HepG2 (cell line): Measurements from ENCODE around the gene APOC4. TPM values are rescaled to one million over a fixed set of nuclear protein-coding genes. Genes with fewer than 3 reads are reported as not detected.
"Not testable (repeated sequence)": the region's sequence is repeated elsewhere in the genome, so short reads cannot be mapped to it uniquely, and the experiment has no call there.

Source experiments
- AGO2 ChIP-seq: fragments of 200-400 bp; formaldehyde crosslinking; optimal IDR thresholded peaks from 2 replicates; pipeline ENCODE3; 2017; ENCODE audit warnings: mild to moderate bottlenecking, low read depth, low read length, moderate library complexity
- AKAP8 ChIP-seq: sonication (generic); formaldehyde crosslinking; IDR thresholded peaks from 2 replicates; pipeline ENCODE4 v1.5.1; 2020; ENCODE audit warnings: mild to moderate bottlenecking, missing genetic modification reagents
- DRAP1 ChIP-seq: IDR thresholded peaks from 2 replicates; pipeline ENCODE4 v1.6.1; 2016; ENCODE audit warnings: missing genetic modification reagents, missing compliant biosample characterization
- E2F1 ChIP-seq: sonication (generic); formaldehyde crosslinking; IDR thresholded peaks from 2 replicates; pipeline ENCODE4 v1.5.0; 2020; ENCODE audit warnings: missing genetic modification reagents
- HNRNPLL ChIP-seq: fragments of 200-400 bp; formaldehyde crosslinking; IDR thresholded peaks from 2 replicates; pipeline ENCODE4 v1.6.1; 2017; ENCODE audit warnings: mild to moderate bottlenecking, low read depth, low read length; ENCODE audit not compliant: poor library complexity, severe bottlenecking
- MAZ ChIP-seq, 2 experiments: sonication (generic) in 1 of 2; formaldehyde crosslinking in 1 of 2; IDR thresholded peaks; 2 replicates each; pipeline versions ENCODE4 v1.5.0 to v1.6.1; 2012 to 2020; ENCODE audit warnings: low read depth in 2 of 2, mild to moderate bottlenecking in 2 of 2, borderline replicate concordance in 1 of 2, improper control_type of control experiment in 1 of 2, low read length in 1 of 2, missing genetic modification reagents in 1 of 2, moderate library complexity in 1 of 2
- MZF1 ChIP-seq: sonication (generic); formaldehyde crosslinking; IDR thresholded peaks from 2 replicates; pipeline ENCODE4 v1.8.1; 2023; ENCODE audit warnings: mild to moderate bottlenecking, missing genetic modification reagents, borderline replicate concordance
- PAXIP1 ChIP-seq: sonication (generic); formaldehyde crosslinking; conservative IDR thresholded peaks from 2 replicates; pipeline ENCODE4 v1.4.0; 2020; ENCODE audit warnings: mild to moderate bottlenecking, missing genetic modification reagents, moderate library complexity
- RXRB ChIP-seq: IDR thresholded peaks from 2 replicates; pipeline ENCODE4 v1.6.1; 2016; ENCODE audit warnings: borderline replicate concordance, missing genetic modification reagents, missing compliant biosample characterization
- SALL1 ChIP-seq: sonication (generic); formaldehyde crosslinking; IDR thresholded peaks from 2 replicates; pipeline ENCODE4 v1.8.0; 2022; ENCODE audit warnings: mild to moderate bottlenecking, missing genetic modification reagents
- USF2 ChIP-seq, 2 experiments: sonication (generic) in 1 of 2; formaldehyde crosslinking in 1 of 2; IDR thresholded peaks; 2 replicates each; pipeline versions ENCODE4 v1.5.1 to v1.6.1; 2011 to 2020; ENCODE audit warnings: borderline replicate concordance in 1 of 2, low read depth in 1 of 2, low read length in 1 of 2, mild to moderate bottlenecking in 1 of 2, missing genetic modification reagents in 1 of 2, moderate library complexity in 1 of 2
- ZBTB38 ChIP-seq: sonication (generic); formaldehyde crosslinking; IDR thresholded peaks from 2 replicates; pipeline ENCODE4 v1.5.1; 2020; ENCODE audit warnings: mild to moderate bottlenecking, missing genetic modification reagents
- ZNF333 ChIP-seq: sonication (generic); formaldehyde crosslinking; IDR thresholded peaks from 2 replicates; pipeline ENCODE4 v1.4.0; 2020; ENCODE audit warnings: mild to moderate bottlenecking, missing genetic modification reagents, borderline replicate concordance
- ZNF709 ChIP-seq: sonication (generic); formaldehyde crosslinking; IDR thresholded peaks from 2 replicates; pipeline ENCODE4 v1.5.0; 2020; ENCODE audit warnings: mild to moderate bottlenecking, missing genetic modification reagents
- ZNF710 ChIP-seq: sonication (generic); formaldehyde crosslinking; IDR thresholded peaks from 2 replicates; pipeline ENCODE4 v1.5.0; 2020; ENCODE audit warnings: mild to moderate bottlenecking, missing genetic modification reagents, borderline replicate concordance
- ZNF788 ChIP-seq: sonication (generic); formaldehyde crosslinking; IDR thresholded peaks from 2 replicates; pipeline ENCODE4 v1.5.0; 2020; ENCODE audit warnings: mild to moderate bottlenecking, missing genetic modification reagents, borderline replicate concordance
- polyA plus RNA-seq, 8 experiments: library from polyadenylated mRNA; depleted of rRNA in 3 of 8; stranded (reverse) in 7 of 8; unstranded in 1 of 8; fragments of >200 nt; fragmentation: Illumina TruSeq in 4 of 8; extraction: Trizol in 4 of 8; gene quantifications; 2 replicates each; pipeline versions ENCODE4 v1.2.1 to v1.2.3, GENCODE V29; 2011 to 2016; ENCODE audit warnings: low read depth in 4 of 8, missing spikeins in 1 of 8, mixed read lengths in 1 of 8; ENCODE audit not compliant: insufficient read depth in 1 of 8
- total RNA-seq, 5 experiments: library from RNA; depleted of rRNA; stranded (reverse); fragments of >200 nt; fragmentation: Illumina TruSeq; extraction: Trizol; gene quantifications; 2 replicates each; pipeline ENCODE4 v1.2.3, GENCODE V29; 2016; ENCODE audit warnings: low read depth in 1 of 5

APOC4 gene
- total and polyA plus RNA-seq, 2 of the 13 experiments (the other 11 are each of a cell fraction or from before 2014, with no cell fraction given) = 0.46 TPM; not detected in 1

- TF ChIP-seq MAZ (IDR thresholded peaks at IDR 0.05; ENCODE audit: borderline replicate concordance, low read depth, low read length); USF2 (IDR thresholded peaks at IDR 0.05; ENCODE audit: low read depth, low read length): not testable (repeated sequence)
- TF ChIP-seq MAZ (CRISPR knock-in tag; IDR thresholded peaks at IDR 0.05; ENCODE audit: low read depth) = peak; percentile 40
- peak; percentile 18; the same call in 1 of the 2 replicates for TF ChIP-seq PAXIP1 (CRISPR knock-in tag)
- TF ChIP-seq ZNF710 (CRISPR knock-in tag) = 0 out of 2 replicates have a peak, but pooled peaks have one; percentile 48
- 0 out of 2 replicates have a peak, but pooled peaks have one; percentile 42 for TF ChIP-seq AKAP8 (CRISPR knock-in tag)
- peak; percentile 72 for TF ChIP-seq ZBTB38
- TF ChIP-seq ZNF333 (CRISPR knock-in tag) = 0 out of 2 replicates have a peak, but pooled peaks have one; percentile 54
- TF ChIP-seq SALL1 (CRISPR knock-in tag) = peak; percentile 58
- TF ChIP-seq E2F1 (CRISPR knock-in tag) = 0 out of 2 replicates have a peak, but pooled peaks have one; percentile 36
- peak; percentile 89 for TF ChIP-seq DRAP1 (CRISPR knock-in tag)
- peak; percentile 84 for TF ChIP-seq ZNF709 (CRISPR knock-in tag)
- TF ChIP-seq MZF1 = peak; percentile 47; the same call in 1 of the 2 replicates
- TF ChIP-seq AGO2 = peak; percentile 53
- peak; percentile 37 for TF ChIP-seq RXRB (CRISPR knock-in tag)
- TF ChIP-seq HNRNPLL = peak; percentile 40
- peak; percentile 44; the same call in 1 of the 2 replicates for TF ChIP-seq ZNF788 (CRISPR knock-in tag)
- TF ChIP-seq USF2 (CRISPR knock-in tag; IDR thresholded peaks at IDR 0.05; ENCODE audit: borderline replicate concordance) = 0 out of 2 replicates have a peak, but pooled peaks have one; percentile 26
These were observed 27.4 kb upstream of the APOC4 start, which contains the start of gene APOC1 (continued) for GRCh38 chr19:44914433-44915206.
